ENCODE data around the gene KRT16.

- TF ChIP-seq RAD21 (IDR thresholded peaks at IDR 0.05; ENCODE audit: low read depth) (no peak), CBX3 (IDR thresholded peaks at IDR 0.05; ENCODE audit: low read depth) (no peak), SIN3A (IDR thresholded peaks at IDR 0.05; ENCODE audit: low read depth) (no peak), ZBTB33 (IDR thresholded peaks at IDR 0.05; ENCODE audit: extremely low read depth, insufficient replicate concordance, low read length) (no peak)
These were observed 8.2 kb upstream of the KRT16 start for GRCh38 chr17:41620583-41621434.
